Ascending aorta (tissue), 2 donors: Measurements from ENCODE around the gene IPO4. TPM values are rescaled to one million over a fixed set of nuclear protein-coding genes. Genes with fewer than 3 reads are reported as not detected.

Experiments used
- DNase-seq, 2 donors: peaks; one replicate each; pipeline ENCODE4 v3.0.0-alpha.2; 2019; ENCODE audit warnings: low spot score in 2 of 2
- H3K27ac ChIP-seq, 2 donors: fragments of 200-600 bp; sonication (generic); one replicate each; pipeline ENCODE4 v1.5.1; 2016 to 2017; ENCODE audit warnings: mild to moderate bottlenecking in 1 of 2
- H3K27me3 ChIP-seq: fragments of 200-600 bp; sonication (generic); one replicate; pipeline ENCODE4 v1.5.1; 2017
- H3K36me3 ChIP-seq, 2 donors: fragments of 200-600 bp; sonication (generic); one replicate each; pipeline ENCODE4 v1.5.1; 2016
- H3K4me1 ChIP-seq, 2 donors: fragments of 200-600 bp; sonication (generic); one replicate each; pipeline ENCODE4 v1.5.1; 2016 to 2017; ENCODE audit warnings: mild to moderate bottlenecking in 1 of 2
- H3K4me3 ChIP-seq, 2 donors: fragments of 200-600 bp; sonication (generic); one replicate each; pipeline ENCODE4 v1.5.1; 2016 to 2017; ENCODE audit warnings: mild to moderate bottlenecking in 1 of 2
- H3K9me3 ChIP-seq, 2 donors: fragments of 200-600 bp; sonication (generic); one replicate each; pipeline ENCODE4 v1.5.1; 2016
- CTCF ChIP-seq, 3 experiments: fragments of 200-600 bp in 2 of 3; fragments of 450-650 bp in 1 of 3; sonication (generic) in 2 of 3; IDR thresholded peaks; one replicate each; pipeline ENCODE4 v1.5.1; 2016 to 2019; ENCODE audit warnings: antibody characterized with exemption in 3 of 3, mild to moderate bottlenecking in 1 of 3, moderate library complexity in 1 of 3
- intact Hi-C: fragments of 100-400 bp; cut with DNase I; formaldehyde crosslinking; loops from one replicate; pipeline ENCODE4 v1.15.1; 2023
- total RNA-seq: library from RNA; depleted of rRNA; stranded (reverse); fragments of >200 nt; gene quantifications from one replicate; pipeline ENCODE4 v1.1.0, GENCODE V29; 2016

IPO4 gene
- total RNA-seq, 1 donor from 2014 or later, result 140 TPM

DNA sequence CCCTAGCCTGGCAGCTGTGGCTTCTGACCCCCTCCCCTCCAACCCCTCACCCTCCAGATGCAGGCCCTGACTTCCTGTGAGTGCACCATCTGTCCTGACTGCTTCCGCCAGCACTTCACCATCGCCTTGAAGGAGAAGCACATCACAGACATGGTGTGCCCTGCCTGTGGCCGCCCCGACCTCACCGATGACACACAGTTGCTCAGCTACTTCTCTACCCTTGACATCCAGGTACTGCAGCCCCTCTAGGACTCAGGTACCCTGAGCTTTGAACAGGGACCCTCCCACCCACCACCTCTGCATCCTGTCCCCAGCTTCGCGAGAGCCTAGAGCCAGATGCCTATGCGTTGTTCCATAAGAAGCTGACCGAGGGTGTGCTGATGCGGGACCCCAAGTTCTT lies 33.5 kb downstream of the IPO4 start:
- Histone ChIP-seq H3K36me3 (peaks cover 57 to 85% of the 10 kb centered on the region in 2 donors), H3K27ac (no peak overlapping the region), H3K4me1 (no peaks in the 10 kb centered on the region), H3K9me3 (no peaks in the 10 kb centered on the region), H3K4me3 (no peak overlapping the region), H3K27me3 (no peaks in the 10 kb centered on the region)
- no peak for DNase-seq
- intact Hi-C loops, result no loop called here
- no peak for TF ChIP-seq CTCF (IDR thresholded peaks at IDR 0.05)

GRCh38 chr14:24151404-24152080 lies 37.1 kb downstream of the IPO4 start:
- H3K36me3 ChIP-seq, result peaks cover 53 to 76% of the 10 kb centered on the region in 2 donors
- no peak for TF ChIP-seq CTCF (IDR thresholded peaks at IDR 0.05)

GRCh38 chr14:24150993-24151392 lies 37.6 kb downstream of the IPO4 start:
- no peak for TF ChIP-seq CTCF (IDR thresholded peaks at IDR 0.05)
- Histone ChIP-seq H3K27me3 (no peaks in the 10 kb centered on the region), H3K9me3 (no peaks in the 10 kb centered on the region)

More at GRCh38 chr14:24151404-24152080, 37.1 kb downstream of the IPO4 start:
- no peak for DNase-seq
- Histone ChIP-seq H3K27ac (no peak overlapping the region), H3K9me3 (no peaks in the 10 kb centered on the region), H3K27me3 (no peaks in the 10 kb centered on the region), H3K4me1 (peaks cover 8 to 13% of the 10 kb centered on the region in 2 donors), H3K4me3 (no peak overlapping the region)
- intact Hi-C loops, result no loop called here

DNA sequence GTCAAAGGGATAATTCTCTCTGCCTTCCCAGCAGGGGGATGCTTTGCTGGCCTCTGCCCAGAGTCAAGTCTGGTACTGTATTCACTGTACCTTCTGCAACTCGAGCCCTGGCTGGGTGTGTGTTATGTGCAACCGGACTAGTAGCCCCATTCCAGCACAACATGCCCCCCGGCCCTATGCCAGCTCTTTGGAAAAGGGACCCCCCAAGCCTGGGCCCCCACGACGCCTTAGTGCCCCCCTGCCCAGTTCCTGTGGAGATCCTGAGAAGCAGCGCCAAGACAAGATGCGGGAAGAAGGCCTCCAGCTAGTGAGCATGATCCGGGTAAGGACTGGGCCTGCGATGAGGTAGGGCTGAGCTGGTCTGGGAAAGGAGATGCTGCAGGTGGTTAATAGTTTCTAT lies 38.0 kb downstream of the IPO4 start:
- Histone ChIP-seq H3K4me1 (peaks cover 14 to 17% of the 10 kb centered on the region in 2 donors), H3K4me3 (no peak overlapping the region), H3K27ac (no peak overlapping the region), H3K27me3 (no peaks in the 10 kb centered on the region), H3K36me3 (peaks cover 43 to 66% of the 10 kb centered on the region in 2 donors), H3K9me3 (no peaks in the 10 kb centered on the region)
- intact Hi-C loops, result no loop called here
- no peak for DNase-seq
- TF ChIP-seq CTCF (IDR thresholded peaks at IDR 0.05), result no peak

More at GRCh38 chr14:24150993-24151392, 37.6 kb downstream of the IPO4 start:
- H3K4me3 ChIP-seq, result no peak overlapping the region
- intact Hi-C loops, result no loop called here
- H3K4me1 ChIP-seq, result peaks cover 9 to 13% of the 10 kb centered on the region in 2 donors
- H3K36me3 ChIP-seq, result peaks cover 48 to 71% of the 10 kb centered on the region in 2 donors
- DNase-seq, result no peak
- H3K27ac ChIP-seq, result no peak overlapping the region

GRCh38 chr14:24150061-24150460 lies 38.6 kb downstream of the IPO4 start:
- Histone ChIP-seq H3K4me1 (peaks cover 18 to 22% of the 10 kb centered on the region in 2 donors), H3K36me3 (peaks cover 38 to 61% of the 10 kb centered on the region in 2 donors), H3K27ac (no peak overlapping the region), H3K9me3 (no peaks in the 10 kb centered on the region), H3K27me3 (no peaks in the 10 kb centered on the region), H3K4me3 (no peak overlapping the region)
- no peak for DNase-seq
- no peak for TF ChIP-seq CTCF (IDR thresholded peaks at IDR 0.05)
- intact Hi-C loops, result no loop called here
